Measurements from ENCODE around the gene LPCAT1.

DNA sequence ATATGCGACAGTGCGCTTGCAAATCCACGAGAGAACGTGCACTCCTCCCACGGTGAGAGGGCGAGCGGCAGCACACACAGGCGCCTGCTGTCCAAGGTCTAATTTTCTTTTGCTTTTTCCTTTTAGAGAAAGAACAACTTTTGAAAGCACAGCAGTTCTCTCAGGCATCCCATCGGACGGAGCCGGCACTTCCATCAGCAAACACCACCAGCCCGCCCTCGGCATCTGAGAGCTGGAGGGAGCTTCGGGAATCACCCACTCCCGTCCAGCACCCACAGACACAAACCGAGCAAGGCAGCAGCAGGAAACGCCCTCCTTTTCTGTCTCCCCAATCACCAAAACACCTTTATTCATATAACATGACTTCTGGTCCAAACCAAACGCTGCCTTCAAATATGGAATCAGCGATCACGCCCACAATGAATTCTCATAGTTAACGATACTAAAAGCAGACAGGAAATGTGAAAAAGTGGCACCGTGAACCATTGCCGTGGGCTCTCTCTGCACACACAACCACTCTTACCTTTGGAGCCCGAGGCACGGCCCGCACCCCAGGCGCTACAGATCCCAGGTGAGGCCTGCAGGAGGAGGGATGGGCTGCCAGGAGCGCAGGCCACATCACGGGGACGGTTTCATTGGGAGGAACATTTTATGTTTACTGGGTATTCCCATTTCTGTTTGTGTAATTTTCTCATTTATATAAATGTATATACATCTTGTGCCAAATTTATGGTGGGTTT, 14.2 kb downstream of the LPCAT1 start:
- TF ChIP-seq, protein P1, sequence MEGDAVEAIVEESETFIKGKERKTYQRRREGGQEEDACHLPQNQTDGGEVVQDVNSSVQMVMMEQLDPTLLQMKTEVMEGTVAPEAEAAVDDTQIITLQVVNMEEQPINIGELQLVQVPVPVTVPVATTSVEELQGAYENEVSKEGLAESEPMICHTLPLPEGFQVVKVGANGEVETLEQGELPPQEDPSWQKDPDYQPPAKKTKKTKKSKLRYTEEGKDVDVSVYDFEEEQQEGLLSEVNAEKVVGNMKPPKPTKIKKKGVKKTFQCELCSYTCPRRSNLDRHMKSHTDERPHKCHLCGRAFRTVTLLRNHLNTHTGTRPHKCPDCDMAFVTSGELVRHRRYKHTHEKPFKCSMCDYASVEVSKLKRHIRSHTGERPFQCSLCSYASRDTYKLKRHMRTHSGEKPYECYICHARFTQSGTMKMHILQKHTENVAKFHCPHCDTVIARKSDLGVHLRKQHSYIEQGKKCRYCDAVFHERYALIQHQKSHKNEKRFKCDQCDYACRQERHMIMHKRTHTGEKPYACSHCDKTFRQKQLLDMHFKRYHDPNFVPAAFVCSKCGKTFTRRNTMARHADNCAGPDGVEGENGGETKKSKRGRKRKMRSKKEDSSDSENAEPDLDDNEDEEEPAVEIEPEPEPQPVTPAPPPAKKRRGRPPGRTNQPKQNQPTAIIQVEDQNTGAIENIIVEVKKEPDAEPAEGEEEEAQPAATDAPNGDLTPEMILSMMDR (IDR thresholded peaks at IDR 0.05) = no peak
- TF ChIP-seq ZFX (IDR thresholded peaks at IDR 0.05; ENCODE audit: borderline replicate concordance) = no peak

All from 22Rv1 (cell line).